ENCODE results near the gene ZNFX1. TPM values are rescaled to one million over a fixed set of nuclear protein-coding genes. Genes with fewer than 3 reads are reported as not detected.

ZNFX1 gene
- total RNA-seq, 1 donor from 2014 or later = 36.4 TPM

DNA sequence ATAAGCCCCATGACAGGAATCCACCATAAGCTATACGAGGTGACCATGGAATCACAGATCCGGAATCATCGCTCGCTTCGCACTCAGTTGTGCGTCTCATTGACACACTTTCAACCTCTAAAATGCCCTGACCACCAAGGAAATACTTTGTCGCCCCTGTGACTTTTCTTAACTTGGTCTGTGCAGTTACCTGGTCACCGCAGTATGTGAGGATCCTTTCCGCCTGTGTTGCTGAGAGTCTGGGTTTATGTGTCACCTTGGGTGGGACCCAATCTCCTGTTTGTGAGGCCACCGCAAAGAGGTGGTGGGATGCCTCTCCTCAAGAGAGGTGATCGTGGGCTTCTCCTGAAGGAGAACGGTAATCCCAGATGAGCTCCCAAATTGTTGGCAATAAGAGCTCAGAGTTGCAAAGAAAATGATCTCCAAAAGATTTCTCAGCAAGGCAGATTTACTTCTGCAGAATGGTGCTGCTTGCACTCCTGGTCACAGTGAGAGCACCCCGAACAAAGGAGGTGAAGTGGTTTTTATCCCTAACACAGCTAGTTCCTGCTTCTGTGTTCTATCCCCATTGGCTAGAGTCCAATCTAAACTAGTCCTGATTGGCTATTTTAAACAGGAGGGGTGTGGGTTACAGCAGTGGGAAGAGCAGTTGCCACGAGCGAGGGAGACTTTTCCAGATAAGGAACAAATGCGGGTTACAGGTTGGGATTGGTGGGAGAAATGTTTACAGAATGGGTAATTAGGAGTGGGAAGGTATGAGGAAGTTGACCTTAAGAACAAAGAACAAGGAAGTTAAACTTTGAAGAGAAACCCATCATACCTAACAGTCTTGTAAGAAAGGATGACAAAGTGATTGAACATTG is 9.1 kb upstream of the ZNFX1 start:
- no peak for DNase-seq (ENCODE audit: low spot score)
- Mint-ChIP-seq H3K27me3 (ENCODE audit: low read depth) (no peaks in the 10 kb centered on the region), H3K4me3 (ENCODE audit: unreplicated experiment) (peak overlapping the region; percentile 14), H3K9me3 (ENCODE audit: low read depth) (peaks cover 2% of the 10 kb centered on the region), H3K27ac (ENCODE audit: unreplicated experiment) (peak overlapping the region; percentile 81), H3K4me1 (ENCODE audit: low read depth) (peaks cover 79% of the 10 kb centered on the region), H3K36me3 (ENCODE audit: low read depth) (peaks cover 83% of the 10 kb centered on the region)
- TF ChIP-seq, protein P1, sequence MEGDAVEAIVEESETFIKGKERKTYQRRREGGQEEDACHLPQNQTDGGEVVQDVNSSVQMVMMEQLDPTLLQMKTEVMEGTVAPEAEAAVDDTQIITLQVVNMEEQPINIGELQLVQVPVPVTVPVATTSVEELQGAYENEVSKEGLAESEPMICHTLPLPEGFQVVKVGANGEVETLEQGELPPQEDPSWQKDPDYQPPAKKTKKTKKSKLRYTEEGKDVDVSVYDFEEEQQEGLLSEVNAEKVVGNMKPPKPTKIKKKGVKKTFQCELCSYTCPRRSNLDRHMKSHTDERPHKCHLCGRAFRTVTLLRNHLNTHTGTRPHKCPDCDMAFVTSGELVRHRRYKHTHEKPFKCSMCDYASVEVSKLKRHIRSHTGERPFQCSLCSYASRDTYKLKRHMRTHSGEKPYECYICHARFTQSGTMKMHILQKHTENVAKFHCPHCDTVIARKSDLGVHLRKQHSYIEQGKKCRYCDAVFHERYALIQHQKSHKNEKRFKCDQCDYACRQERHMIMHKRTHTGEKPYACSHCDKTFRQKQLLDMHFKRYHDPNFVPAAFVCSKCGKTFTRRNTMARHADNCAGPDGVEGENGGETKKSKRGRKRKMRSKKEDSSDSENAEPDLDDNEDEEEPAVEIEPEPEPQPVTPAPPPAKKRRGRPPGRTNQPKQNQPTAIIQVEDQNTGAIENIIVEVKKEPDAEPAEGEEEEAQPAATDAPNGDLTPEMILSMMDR (IDR thresholded peaks at IDR 0.05) = no peak

DNA sequence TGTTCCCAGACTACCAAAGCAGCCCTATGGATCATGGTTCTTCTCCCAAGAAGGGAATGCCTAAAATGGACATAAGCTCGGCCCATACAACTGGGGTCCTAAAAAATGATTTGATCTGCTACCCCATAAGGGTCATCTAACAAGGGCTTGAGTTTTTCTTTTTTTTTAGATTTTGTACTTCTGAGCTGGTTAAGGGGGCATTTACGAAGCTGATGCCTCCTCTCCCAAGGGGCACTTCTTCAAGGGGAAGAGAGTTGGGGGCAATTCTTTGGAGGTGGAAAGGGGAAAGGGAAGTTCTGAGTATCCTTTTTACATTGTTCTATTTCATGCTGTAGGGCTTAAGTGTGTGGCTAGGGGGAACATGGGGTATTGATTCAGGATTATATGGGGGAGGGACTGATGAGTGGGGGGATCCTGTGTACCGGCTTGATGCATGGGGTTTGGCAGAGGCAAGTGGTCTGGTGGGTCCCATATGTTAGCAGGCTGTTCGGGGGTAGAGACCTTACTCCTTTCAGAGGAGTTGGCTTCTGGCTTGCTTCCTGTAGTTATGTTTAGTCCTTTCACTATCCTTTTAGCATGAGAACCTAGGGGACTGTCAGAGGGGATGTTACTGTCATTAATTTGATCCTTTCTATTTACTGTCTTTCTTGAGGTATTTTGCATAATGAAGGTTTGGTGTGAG is 8.1 kb upstream of the ZNFX1 start:
- TF ChIP-seq, protein P1 (IDR thresholded peaks at IDR 0.05) = no peak
- H3K36me3 Mint-ChIP-seq (ENCODE audit: low read depth) = peaks cover 88% of the 10 kb centered on the region
- peak overlapping the region; percentile 81 for H3K27ac Mint-ChIP-seq (ENCODE audit: unreplicated experiment)
- H3K4me3 Mint-ChIP-seq (ENCODE audit: unreplicated experiment) = peak overlapping the region; percentile 50
- H3K27me3 Mint-ChIP-seq (ENCODE audit: low read depth) = no peaks in the 10 kb centered on the region
- peaks cover 85% of the 10 kb centered on the region for H3K4me1 Mint-ChIP-seq (ENCODE audit: low read depth)
- peaks cover 2% of the 10 kb centered on the region for H3K9me3 Mint-ChIP-seq (ENCODE audit: low read depth)
- no peak for DNase-seq (ENCODE audit: low spot score)

DNA sequence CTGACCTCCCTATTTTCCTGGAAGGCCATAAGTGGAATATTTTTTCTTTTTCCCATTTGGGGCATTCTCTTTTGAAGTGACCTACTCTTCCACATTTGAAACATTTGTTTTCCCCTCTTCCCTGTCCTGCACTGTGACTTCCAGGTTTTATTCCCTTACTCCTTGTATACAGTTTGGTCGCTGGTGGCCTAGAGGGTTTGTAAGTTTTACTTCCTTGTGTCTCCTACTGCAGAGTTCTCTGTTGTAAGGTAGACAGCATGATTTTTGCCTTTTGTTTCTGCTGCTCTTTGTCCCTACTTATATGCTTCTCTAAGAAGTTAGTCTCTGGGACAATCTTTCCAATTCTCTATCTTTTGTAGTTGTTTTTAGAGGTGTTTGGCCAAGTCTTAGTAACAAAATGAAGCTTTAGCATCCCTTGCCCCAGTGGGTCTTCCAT is 7.4 kb upstream of the ZNFX1 start:
- Mint-ChIP-seq H3K27ac (ENCODE audit: unreplicated experiment) (peak overlapping the region; percentile 81), H3K9me3 (ENCODE audit: low read depth) (peaks cover 2% of the 10 kb centered on the region)
- TF ChIP-seq, protein P1 (IDR thresholded peaks at IDR 0.05) = no peak

DNA sequence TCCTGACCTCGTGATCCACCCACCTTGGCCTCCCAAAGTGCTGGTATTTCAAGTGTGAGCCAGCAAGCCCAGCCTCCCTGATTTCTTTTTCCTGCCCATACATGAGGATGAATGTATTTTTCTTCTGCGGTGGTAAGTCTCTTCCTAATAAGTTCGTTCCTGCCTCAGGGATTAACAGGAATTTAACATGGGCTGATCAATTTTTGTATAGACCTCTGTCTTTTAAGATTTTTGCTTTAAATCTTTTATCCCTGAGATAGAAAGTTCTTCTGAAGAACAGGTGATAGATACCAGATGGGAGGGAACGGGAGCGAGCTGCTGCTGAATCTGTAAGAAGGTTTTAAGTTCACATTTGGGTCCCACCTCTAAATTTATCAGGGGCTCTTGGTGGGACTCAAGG is 7.0 kb upstream of the ZNFX1 start:
- peaks cover 90% of the 10 kb centered on the region for H3K36me3 Mint-ChIP-seq (ENCODE audit: low read depth)
- peak overlapping the region; percentile 99 for H3K4me3 Mint-ChIP-seq (ENCODE audit: unreplicated experiment)
- H3K27ac Mint-ChIP-seq (ENCODE audit: unreplicated experiment) = peak overlapping the region; percentile 89
- TF ChIP-seq, protein P1 (IDR thresholded peaks at IDR 0.05) = no peak
- H3K9me3 Mint-ChIP-seq (ENCODE audit: low read depth) = peaks cover 2% of the 10 kb centered on the region
- peaks cover 93% of the 10 kb centered on the region for H3K4me1 Mint-ChIP-seq (ENCODE audit: low read depth)
- no peak for DNase-seq (ENCODE audit: low spot score)
- H3K27me3 Mint-ChIP-seq (ENCODE audit: low read depth) = no peaks in the 10 kb centered on the region

More for the DNA sequence above, 7.4 kb upstream of the ZNFX1 start:
- no peak for DNase-seq (ENCODE audit: low spot score)
- no peaks in the 10 kb centered on the region for H3K27me3 Mint-ChIP-seq (ENCODE audit: low read depth)
- peaks cover 88% of the 10 kb centered on the region for H3K4me1 Mint-ChIP-seq (ENCODE audit: low read depth)
- peak overlapping the region; percentile 99 for H3K4me3 Mint-ChIP-seq (ENCODE audit: unreplicated experiment)
- peaks cover 90% of the 10 kb centered on the region for H3K36me3 Mint-ChIP-seq (ENCODE audit: low read depth)
